ENCODE results near the gene RARA. TPM values are rescaled to one million over a fixed set of nuclear protein-coding genes. Genes with fewer than 3 reads are reported as not detected.

RARA gene
- polyA plus RNA-seq, 3 donors from 2014 or later: 4.6 to 12.1 (median 4.6) TPM

Other genes starting within 250 kb of the RARA start
- 10 to 100 TPM in 1 of 3 donors, 1 to 10 TPM in 2; 5.0 to 15.0 (median 8.0) TPM for gene THRA, start 246.2 kb upstream of the RARA start, polyA plus RNA-seq
- 1 to 10 TPM in 1 of 3 donors, under 1 TPM in 1, not detected in 1; 0.49 to 2.8 TPM for gene NR1D1, start 208.6 kb upstream of the RARA start, polyA plus RNA-seq
- 10 to 100 TPM in 2 of 3 donors, 1 to 10 TPM in 1; 5.6 to 16.2 (median 11.1) TPM for gene MSL1, start 187.2 kb upstream of the RARA start, polyA plus RNA-seq
- gene CASC3, start 168.6 kb upstream of the RARA start, polyA plus RNA-seq: 10 to 100 TPM; 24.5 to 53.5 (median 27.7) TPM
- gene RAPGEFL1, start 131.7 kb upstream of the RARA start, polyA plus RNA-seq: not detected
- gene WIPF2, start 89.9 kb upstream of the RARA start, polyA plus RNA-seq: 10 to 100 TPM in 1 of 3 donors, 1 to 10 TPM in 2; 4.0 to 14.2 (median 5.2) TPM
- 1 to 10 TPM in 2 of 3 donors, under 1 TPM in 1; 0.81 to 1.8 (median 1.5) TPM for gene CDC6, start 21.3 kb upstream of the RARA start, polyA plus RNA-seq
- under 1 TPM in 2 of 3 donors, not detected in 1; 0.40 to 0.68 TPM for gene GJD3, start 55.6 kb downstream of the RARA start, polyA plus RNA-seq
- 1 to 10 TPM in 2 of 3 donors, under 1 TPM in 1; 0.80 to 2.4 (median 2.2) TPM for gene TOP2A, start 108.7 kb downstream of the RARA start, polyA plus RNA-seq
- 10 to 100 TPM; 22.3 to 41.7 (median 36.2) TPM for gene IGFBP4, start 134.3 kb downstream of the RARA start, polyA plus RNA-seq
- under 1 TPM in 1 of 3 donors, not detected in 2; 0.12 TPM for gene TNS4, start 192.4 kb downstream of the RARA start, polyA plus RNA-seq